IMR-90 (cell line): ENCODE measurements around the gene OR2W3. TPM values are rescaled to one million over a fixed set of nuclear protein-coding genes. Genes with fewer than 3 reads are reported as not detected.

ENCODE experiments used
- ATAC-seq: fragments of 200-7000 bp; cut with Tn5 transposase; 2 replicates; pipeline ENCODE4 v1.9.1; 2020; ENCODE audit warnings: low read depth, mild to moderate bottlenecking, moderate library complexity
- BruUV-seq: library from RNA; stranded (reverse); fragments of 400-500 nt; replicated peaks from 2 replicates; lab custom pipeline; 2021; lab: Mats Ljungman, UMichigan
- CTCF ChIA-PET: fragments of 300-600 bp; formaldehyde crosslinking; extraction: SDS; loops from one replicate; lab custom pipeline; 2021; ENCODE audit warnings: antibody characterized with exemption; lab: Yijun Ruan, JAX
- POLR2A ChIA-PET: fragments of 300-600 bp; sonication (Branson Sonifier 250); formaldehyde crosslinking; loops from one replicate; lab custom pipeline; 2022; ENCODE audit warnings: antibody characterized with exemption; ENCODE audit not compliant: unreplicated experiment; lab: Charles Lee
- DNase-seq: peaks from one replicate; pipeline ENCODE4 v3.0.0; 2013
- H2AFZ ChIP-seq: replicated peaks from 2 replicates; pipeline ENCODE3; 2013; ENCODE audit warnings: low read length, mild to moderate bottlenecking; ENCODE audit not compliant: poor library complexity
- H2AK5ac ChIP-seq: 2 replicates; pipeline ENCODE4 v1.6.1; 2013; ENCODE audit warnings: low read depth, low read length, inconsistent platforms
- H2AK9ac ChIP-seq: replicated peaks from 2 replicates; pipeline ENCODE3; 2013; ENCODE audit warnings: mild to moderate bottlenecking, low read depth, low read length, moderate library complexity; ENCODE audit not compliant: poor library complexity
- H2BK120ac ChIP-seq: 2 replicates; pipeline ENCODE4 v1.6.1; 2013; ENCODE audit warnings: low read depth, low read length, inconsistent platforms
- H2BK15ac ChIP-seq: 3 replicates; pipeline ENCODE4 v1.6.1; 2013; ENCODE audit warnings: low read depth, low read length, inconsistent platforms
- H2BK20ac ChIP-seq: 2 replicates; pipeline ENCODE4 v1.6.1; 2013; ENCODE audit warnings: low read depth, mild to moderate bottlenecking, inconsistent platforms, low read length, moderate library complexity
- H2BK5ac ChIP-seq: 2 replicates; pipeline ENCODE4 v1.6.1; 2013; ENCODE audit warnings: mild to moderate bottlenecking, low read depth, low read length, inconsistent platforms; ENCODE audit not compliant: poor library complexity, severe bottlenecking
- H3K14ac ChIP-seq: replicated peaks from 2 replicates; pipeline ENCODE4 v1.6.1; 2013; ENCODE audit warnings: low read depth, low read length, inconsistent platforms
- H3K18ac ChIP-seq: 2 replicates; pipeline ENCODE4 v1.6.1; 2013; ENCODE audit warnings: low read depth, low read length, control low read depth
- H3K23ac ChIP-seq: 2 replicates; pipeline ENCODE4 v1.6.1; 2013; ENCODE audit warnings: low read depth, low read length, inconsistent platforms
- H3K27ac ChIP-seq: 2 replicates; pipeline ENCODE4 v1.5.1; 2013; ENCODE audit warnings: mild to moderate bottlenecking, control low read depth, low read length; ENCODE audit not compliant: insufficient read depth
- H3K27me3 ChIP-seq: 2 replicates; pipeline ENCODE4 v1.6.1; 2013; ENCODE audit warnings: low read length; ENCODE audit not compliant: control insufficient read depth, insufficient read depth
- H3K36me3 ChIP-seq: 2 replicates; pipeline ENCODE4 v1.6.1; 2013; ENCODE audit warnings: low read length, mixed read lengths; ENCODE audit not compliant: control insufficient read depth, insufficient read depth
- H3K4ac ChIP-seq: 2 replicates; pipeline ENCODE4 v1.6.1; 2013; ENCODE audit warnings: low read depth, low read length, inconsistent platforms
- H3K4me1 ChIP-seq: 2 replicates; pipeline ENCODE4 v1.6.1; 2013; ENCODE audit warnings: low read length, mixed read lengths; ENCODE audit not compliant: control insufficient read depth, insufficient read depth
- H3K4me2 ChIP-seq: 2 replicates; pipeline ENCODE4 v1.6.1; 2013; ENCODE audit warnings: low read depth, mild to moderate bottlenecking, control low read depth, low read length, moderate library complexity
- H3K4me3 ChIP-seq: 2 replicates; pipeline ENCODE4 v1.5.1; 2013; ENCODE audit warnings: low read depth, mild to moderate bottlenecking, control low read depth, low read length, moderate library complexity; ENCODE audit not compliant: insufficient read depth
- H3K56ac ChIP-seq: 2 replicates; pipeline ENCODE4 v1.6.1; 2013; ENCODE audit warnings: low read length, inconsistent platforms; ENCODE audit not compliant: insufficient read depth; ENCODE audit errors: extremely low read depth
- H3K79me1 ChIP-seq, 2 experiments: 2 replicates each; pipeline ENCODE4 v1.6.1; 2013; ENCODE audit warnings: low read length in 2 of 2, inconsistent platforms in 1 of 2, low read depth in 1 of 2
- H3K9ac ChIP-seq: 2 replicates; pipeline ENCODE4 v1.6.1; 2013; ENCODE audit warnings: low read depth, low read length, control low read depth
- H3K9me1 ChIP-seq: 2 replicates; pipeline ENCODE4 v1.6.1; 2013; ENCODE audit warnings: low read length, inconsistent platforms; ENCODE audit not compliant: insufficient read depth
- H3K9me3 ChIP-seq: 2 replicates; pipeline ENCODE4 v1.6.1; 2013; ENCODE audit warnings: low read length; ENCODE audit not compliant: control insufficient read depth, insufficient read depth
- H4K20me1 ChIP-seq: 2 replicates; pipeline ENCODE4 v1.6.1; 2013; ENCODE audit warnings: low read length, inconsistent platforms; ENCODE audit not compliant: insufficient read depth
- H4K5ac ChIP-seq: 2 replicates; pipeline ENCODE4 v1.6.1; 2013; ENCODE audit warnings: mild to moderate bottlenecking, low read depth, low read length, control low read depth
- H4K8ac ChIP-seq, 2 experiments: 2 replicates each; pipeline ENCODE4 v1.6.1; 2013; ENCODE audit warnings: low read depth in 2 of 2, low read length in 2 of 2, control low read depth in 1 of 2, inconsistent platforms in 1 of 2
- H4K91ac ChIP-seq: 2 replicates; pipeline ENCODE4 v1.6.1; 2013; ENCODE audit warnings: low read depth, low read length, inconsistent platforms; ENCODE audit not compliant: insufficient read depth
- BHLHE40 ChIP-seq: fragments of 150-350 bp; IDR thresholded peaks from 2 replicates; pipeline ENCODE4 v1.6.1; 2016; ENCODE audit warnings: mild to moderate bottlenecking, low read depth, low read length
- CEBPB ChIP-seq: IDR thresholded peaks from 2 replicates; pipeline ENCODE4 v1.6.1; 2012; ENCODE audit warnings: low read depth, low read length, improper control_type of control experiment
- CHD1 ChIP-seq: IDR thresholded peaks from 2 replicates; pipeline ENCODE4 v1.6.1; 2012; ENCODE audit warnings: low read depth, low read length, improper control_type of control experiment
- FOS ChIP-seq: fragments of 150-350 bp; IDR thresholded peaks from 2 replicates; pipeline ENCODE4 v1.6.1; 2016; ENCODE audit warnings: low read depth, low read length
- MAFK ChIP-seq: IDR thresholded peaks from 2 replicates; pipeline ENCODE4 v1.6.1; 2012; ENCODE audit warnings: low read depth, low read length, improper control_type of control experiment
- MXI1 ChIP-seq: IDR thresholded peaks from 2 replicates; pipeline ENCODE4 v1.6.1; 2012; ENCODE audit warnings: low read depth, mild to moderate bottlenecking, low read length, moderate library complexity, borderline replicate concordance
- NFE2L2 ChIP-seq: fragments of 150-350 bp; IDR thresholded peaks from 2 replicates; pipeline ENCODE4 v1.6.1; 2016; ENCODE audit warnings: low read depth, mild to moderate bottlenecking, low read length
- RAD21 ChIP-seq: IDR thresholded peaks from 2 replicates; pipeline ENCODE4 v1.6.1; 2012; ENCODE audit warnings: low read length, improper control_type of control experiment
- RFX5 ChIP-seq: IDR thresholded peaks from 2 replicates; pipeline ENCODE4 v1.8.0; 2012; ENCODE audit warnings: low read depth, mild to moderate bottlenecking, low read length, moderate library complexity
- WGBS, 2 experiments: methylation state at CpG; one replicate each; pipeline versions ENCODE4 v1.1.5 to v1.1.7; 2013; ENCODE audit warnings: missing lambda C conversion rate in 2 of 2; ENCODE audit not compliant: insufficient read length in 1 of 2; ENCODE audit errors: extremely low coverage in 2 of 2; 5-methylcytosine and 5-hydroxymethylcytosine counted together
- dilution Hi-C: fragments of 300-500 bp; cut with HindIII; formaldehyde crosslinking; loops from one replicate; pipeline ENCODE4 v1.14.3; 2018; ENCODE audit warnings: low sequenced_read_pairs; ENCODE audit not compliant: unreplicated experiment
- in situ Hi-C: fragments of 300-500 bp; cut with MboI; formaldehyde crosslinking; loops from 3 replicates; pipeline ENCODE4 v1.14.3; 2019; ENCODE audit warnings: low sequenced_read_pairs, inconsistent platforms, mixed read lengths
- intact Hi-C: fragments of 100-400 bp; cut with micrococcal nuclease; formaldehyde crosslinking; loops from 2 replicates; pipeline ENCODE4 v1.10.0; 2022
- polyA plus RNA-seq, 3 experiments: library from polyadenylated mRNA; depleted of rRNA; stranded (reverse); fragments of >200 nt; gene quantifications; 2 replicates each; pipeline ENCODE4 v1.2.3, GENCODE V29; 2012; ENCODE audit warnings: low replicate concordance in 1 of 3
- total RNA-seq: library from RNA; depleted of rRNA; stranded (reverse); fragments of >200 nt; gene quantifications from 2 replicates; pipeline ENCODE4 v1.2.3, GENCODE V29; 2012
- TF ChIP-seq, protein P1 (sequence below): fragments of 150-350 bp; IDR thresholded peaks from 2 replicates; pipeline ENCODE4 v1.6.1; 2016; ENCODE audit warnings: low read depth, mild to moderate bottlenecking, low read length, moderate library complexity, borderline replicate concordance
- TF ChIP-seq, protein P2 (sequence below): fragments of 150-350 bp; IDR thresholded peaks from 2 replicates; pipeline ENCODE4 v1.6.1; 2017; ENCODE audit warnings: mild to moderate bottlenecking, antibody characterized with exemption, low read length, low read depth
- TF ChIP-seq, protein P3 (sequence below): conservative IDR thresholded peaks from 2 replicates; pipeline ENCODE4 v1.5.1; 2012; ENCODE audit warnings: mild to moderate bottlenecking, low read depth, low read length, improper control_type of control experiment

OR2W3 gene
- total and polyA plus RNA-seq, 2 of the 4 experiments (the other 2 are of a cell fraction), result 0.54 to 0.63 TPM

DNA sequence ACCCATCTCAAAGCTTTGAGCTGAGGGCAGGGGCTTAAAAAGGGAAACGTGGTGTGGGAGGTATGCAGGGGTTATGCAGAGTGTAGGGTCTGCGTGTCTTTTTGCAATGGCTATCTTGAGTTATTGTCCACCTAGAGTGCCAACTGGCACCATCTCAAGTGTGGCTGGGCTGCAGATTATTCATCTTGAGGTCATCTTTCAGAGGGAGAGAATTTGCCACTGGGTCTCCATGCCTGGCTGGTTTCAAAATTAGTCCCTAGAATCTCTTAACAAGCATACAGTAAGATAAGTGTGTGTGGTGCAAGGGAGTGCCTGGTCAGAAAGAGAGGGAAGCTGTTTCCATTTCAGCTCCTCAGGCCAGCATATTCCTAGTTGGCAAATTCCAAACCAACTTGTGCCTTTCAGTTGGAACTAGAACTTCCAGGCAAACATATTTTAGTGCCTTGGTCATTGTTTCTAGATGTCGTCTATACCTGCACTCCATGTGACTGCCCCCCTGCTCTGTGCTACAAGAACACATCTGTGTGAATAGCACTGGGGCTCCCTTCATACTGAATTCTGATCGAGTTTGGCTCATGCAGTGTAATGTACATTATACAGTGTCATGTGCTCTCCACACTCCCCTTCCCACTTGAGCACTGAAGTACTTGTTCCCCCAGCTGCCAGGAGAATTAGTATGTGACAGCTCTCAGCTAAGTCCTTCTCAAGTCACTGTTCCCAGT is 19.7 kb downstream of the OR2W3 start:
- Histone ChIP-seq H2AK5ac (no peak overlapping the region), H2AFZ (no peak overlapping the region), H2BK120ac (no peak overlapping the region), H4K5ac (no peak overlapping the region), H4K20me1 (no peaks in the 10 kb centered on the region), H3K4ac (no peak overlapping the region), H3K4me2 (no peak overlapping the region), H2BK5ac (no peak overlapping the region), H2BK20ac (no peak overlapping the region), H3K56ac (no peak overlapping the region), H3K36me3 (no peaks in the 10 kb centered on the region), H3K79me1 (no peaks in the 10 kb centered on the region), H4K91ac (no peak overlapping the region), H3K9me3 (peaks cover 8% of the 10 kb centered on the region), H3K23ac (no peak overlapping the region), H3K14ac (no peak overlapping the region), H2AK9ac (no peak overlapping the region), H3K4me1 (no peaks in the 10 kb centered on the region), H3K4me3 (no peak overlapping the region), H3K18ac (no peak overlapping the region), H3K27ac (no peak overlapping the region), H3K9me1 (no peaks in the 10 kb centered on the region), H3K27me3 (no peaks in the 10 kb centered on the region), H2BK15ac (no peak overlapping the region), H4K8ac (no peak overlapping the region), H3K9ac (no peak overlapping the region)
- no TSS peak for BruUV-seq
- CTCF ChIA-PET, result no interaction called here
- intact Hi-C loops (loop anchor here (5.0 kb wide), 1 partner anchor 72 kb away; no protein-coding TSS in a partner anchor), dilution Hi-C loops (no loop called here), in situ Hi-C loops (no loop called here)
- TF ChIP-seq, protein P1, sequence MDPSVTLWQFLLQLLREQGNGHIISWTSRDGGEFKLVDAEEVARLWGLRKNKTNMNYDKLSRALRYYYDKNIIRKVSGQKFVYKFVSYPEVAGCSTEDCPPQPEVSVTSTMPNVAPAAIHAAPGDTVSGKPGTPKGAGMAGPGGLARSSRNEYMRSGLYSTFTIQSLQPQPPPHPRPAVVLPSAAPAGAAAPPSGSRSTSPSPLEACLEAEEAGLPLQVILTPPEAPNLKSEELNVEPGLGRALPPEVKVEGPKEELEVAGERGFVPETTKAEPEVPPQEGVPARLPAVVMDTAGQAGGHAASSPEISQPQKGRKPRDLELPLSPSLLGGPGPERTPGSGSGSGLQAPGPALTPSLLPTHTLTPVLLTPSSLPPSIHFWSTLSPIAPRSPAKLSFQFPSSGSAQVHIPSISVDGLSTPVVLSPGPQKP, result no peak
- TF ChIP-seq, protein P2, sequence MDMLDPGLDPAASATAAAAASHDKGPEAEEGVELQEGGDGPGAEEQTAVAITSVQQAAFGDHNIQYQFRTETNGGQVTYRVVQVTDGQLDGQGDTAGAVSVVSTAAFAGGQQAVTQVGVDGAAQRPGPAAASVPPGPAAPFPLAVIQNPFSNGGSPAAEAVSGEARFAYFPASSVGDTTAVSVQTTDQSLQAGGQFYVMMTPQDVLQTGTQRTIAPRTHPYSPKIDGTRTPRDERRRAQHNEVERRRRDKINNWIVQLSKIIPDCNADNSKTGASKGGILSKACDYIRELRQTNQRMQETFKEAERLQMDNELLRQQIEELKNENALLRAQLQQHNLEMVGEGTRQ, result no peak
- TF ChIP-seq MAFK, result no peak
- TF ChIP-seq MXI1, result no peak
- TF ChIP-seq BHLHE40, result no peak
- TF ChIP-seq RFX5, result no peak
- no peak for TF ChIP-seq RAD21
- no peak for TF ChIP-seq FOS
- no peak for TF ChIP-seq CEBPB
- TF ChIP-seq, protein P3, sequence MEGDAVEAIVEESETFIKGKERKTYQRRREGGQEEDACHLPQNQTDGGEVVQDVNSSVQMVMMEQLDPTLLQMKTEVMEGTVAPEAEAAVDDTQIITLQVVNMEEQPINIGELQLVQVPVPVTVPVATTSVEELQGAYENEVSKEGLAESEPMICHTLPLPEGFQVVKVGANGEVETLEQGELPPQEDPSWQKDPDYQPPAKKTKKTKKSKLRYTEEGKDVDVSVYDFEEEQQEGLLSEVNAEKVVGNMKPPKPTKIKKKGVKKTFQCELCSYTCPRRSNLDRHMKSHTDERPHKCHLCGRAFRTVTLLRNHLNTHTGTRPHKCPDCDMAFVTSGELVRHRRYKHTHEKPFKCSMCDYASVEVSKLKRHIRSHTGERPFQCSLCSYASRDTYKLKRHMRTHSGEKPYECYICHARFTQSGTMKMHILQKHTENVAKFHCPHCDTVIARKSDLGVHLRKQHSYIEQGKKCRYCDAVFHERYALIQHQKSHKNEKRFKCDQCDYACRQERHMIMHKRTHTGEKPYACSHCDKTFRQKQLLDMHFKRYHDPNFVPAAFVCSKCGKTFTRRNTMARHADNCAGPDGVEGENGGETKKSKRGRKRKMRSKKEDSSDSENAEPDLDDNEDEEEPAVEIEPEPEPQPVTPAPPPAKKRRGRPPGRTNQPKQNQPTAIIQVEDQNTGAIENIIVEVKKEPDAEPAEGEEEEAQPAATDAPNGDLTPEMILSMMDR, result no peak
- TF ChIP-seq CHD1, result no peak
- TF ChIP-seq NFE2L2, result no peak
- 100% methylated on average over 1 of the region's 4 CpGs; no CpG with 5 or more reads in 1 of the 2 experiments for WGBS, 2 experiments
- DNase-seq (no peak), ATAC-seq (no peak)
- POLR2A ChIA-PET, result no interaction called here
